Measurements from ENCODE around the gene PITPNB.

Gene PITPNB

DNA sequence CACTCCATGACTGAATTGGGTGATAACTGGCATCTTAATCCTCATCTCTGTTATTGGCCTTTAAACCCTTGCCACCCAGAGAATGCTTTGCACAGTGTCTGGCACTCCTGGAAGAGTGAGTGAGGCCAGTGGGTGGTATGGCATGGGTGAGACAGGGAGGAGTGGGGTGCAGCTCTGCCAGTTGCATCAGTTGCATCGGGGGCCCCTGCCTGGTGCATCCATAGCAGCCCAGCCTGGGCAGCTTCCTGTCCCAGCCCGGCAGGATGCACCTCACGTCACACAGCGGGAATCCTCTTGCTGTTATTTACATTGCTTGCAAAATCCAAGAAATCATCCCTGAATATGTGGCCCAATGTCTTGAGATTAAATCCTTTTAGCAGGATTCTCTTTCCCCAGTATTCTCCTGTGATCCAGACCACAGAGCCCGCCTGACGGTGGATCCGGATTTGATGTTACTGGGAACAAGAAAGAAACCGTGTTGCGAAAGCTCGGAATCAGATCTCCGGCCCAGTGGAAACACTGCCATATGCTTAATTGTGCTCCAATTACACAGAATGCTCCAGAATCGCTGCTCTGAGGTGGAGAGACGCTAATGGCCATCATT lies 79.9 kb downstream of the PITPNB start:
- no peaks in the 10 kb centered on the region for H3K4me1 ChIP-seq (ENCODE audit: control insufficient read depth in 1 of 2, insufficient read depth in 2 of 2, low read length in 2 of 2)
- no peaks in the 10 kb centered on the region for H3K9me3 ChIP-seq (ENCODE audit: control insufficient read depth in 1 of 2, low read length in 2 of 2)
- no peaks in the 10 kb centered on the region for H3K27me3 ChIP-seq (ENCODE audit: control insufficient read depth in 1 of 2, insufficient read depth in 2 of 2, low read length in 2 of 2)
- H3K9ac ChIP-seq (ENCODE audit: low read depth in 1 of 2, low read length in 2 of 2), result no peak overlapping the region
- H3K36me3 ChIP-seq (ENCODE audit: control insufficient read depth in 1 of 2, insufficient read depth in 2 of 2, low read length in 2 of 2), result no peaks in the 10 kb centered on the region
- no peak overlapping the region for H3K4me3 ChIP-seq (ENCODE audit: low read depth in 1 of 2, low read length in 2 of 2)
- H3K27ac ChIP-seq (ENCODE audit: low read depth, low read length), result no peak overlapping the region

DNA sequence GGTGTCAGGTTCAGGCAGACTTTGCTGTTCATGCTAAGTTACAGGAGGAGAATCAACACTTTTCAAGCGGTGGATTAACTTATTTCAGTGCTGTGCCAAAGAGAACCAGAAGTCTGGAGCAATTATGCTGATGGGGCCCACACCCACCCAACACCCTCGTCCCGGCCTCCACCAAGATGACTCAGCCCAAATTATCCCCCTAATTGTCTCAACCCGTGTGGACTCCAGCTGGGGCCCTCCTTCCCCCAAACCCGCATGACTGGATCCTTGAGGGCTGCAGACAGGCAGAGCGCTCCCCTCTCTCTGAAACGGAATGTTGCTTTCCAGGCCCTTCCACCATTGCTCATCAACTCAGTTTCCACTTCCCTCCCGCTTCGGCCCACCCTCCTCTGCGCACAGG lies 82.9 kb downstream of the PITPNB start:
- Histone ChIP-seq H3K4me3 (ENCODE audit: low read depth in 1 of 2, low read length in 2 of 2) (no peak overlapping the region), H3K9ac (ENCODE audit: low read depth in 1 of 2, low read length in 2 of 2) (no peak overlapping the region), H3K27me3 (ENCODE audit: control insufficient read depth in 1 of 2, insufficient read depth in 2 of 2, low read length in 2 of 2) (no peaks in the 10 kb centered on the region), H3K9me3 (ENCODE audit: control insufficient read depth in 1 of 2, low read length in 2 of 2) (no peaks in the 10 kb centered on the region), H3K4me1 (ENCODE audit: control insufficient read depth in 1 of 2, insufficient read depth in 2 of 2, low read length in 2 of 2) (no peaks in the 10 kb centered on the region), H3K27ac (ENCODE audit: low read depth, low read length) (no peak overlapping the region), H3K36me3 (ENCODE audit: control insufficient read depth in 1 of 2, insufficient read depth in 2 of 2, low read length in 2 of 2) (no peaks in the 10 kb centered on the region)

DNA sequence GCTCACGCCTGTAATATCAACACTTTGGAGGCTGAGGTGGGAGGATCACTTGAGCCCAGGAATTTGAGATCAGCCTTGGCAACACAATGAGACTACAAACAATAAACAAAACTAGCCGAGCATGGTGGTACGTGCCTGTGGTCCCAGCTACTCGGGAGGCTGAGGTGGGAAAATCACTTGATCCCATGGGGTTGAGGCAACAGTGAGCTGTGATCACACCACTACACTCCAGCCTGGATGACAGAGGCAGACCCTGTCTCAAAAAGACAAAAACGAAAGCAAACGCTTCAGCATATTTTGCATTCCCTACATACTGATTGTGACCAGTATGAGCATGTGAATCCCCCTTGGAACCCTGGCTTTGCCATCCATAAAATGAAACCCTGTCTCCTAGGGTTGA lies 83.6 kb downstream of the PITPNB start:
- Histone ChIP-seq H3K9me3 (ENCODE audit: control insufficient read depth in 1 of 2, low read length in 2 of 2) (no peaks in the 10 kb centered on the region), H3K36me3 (ENCODE audit: control insufficient read depth in 1 of 2, insufficient read depth in 2 of 2, low read length in 2 of 2) (no peaks in the 10 kb centered on the region), H3K4me3 (ENCODE audit: low read depth in 1 of 2, low read length in 2 of 2) (no peak overlapping the region), H3K9ac (ENCODE audit: low read depth in 1 of 2, low read length in 2 of 2) (no peak overlapping the region), H3K27ac (ENCODE audit: low read depth, low read length) (no peak overlapping the region), H3K27me3 (ENCODE audit: control insufficient read depth in 1 of 2, insufficient read depth in 2 of 2, low read length in 2 of 2) (no peaks in the 10 kb centered on the region), H3K4me1 (ENCODE audit: control insufficient read depth in 1 of 2, insufficient read depth in 2 of 2, low read length in 2 of 2) (no peaks in the 10 kb centered on the region)

GRCh38 chr22:27834364-27835185 lies 84.5 kb downstream of the PITPNB start:
- Histone ChIP-seq H3K9me3 (ENCODE audit: control insufficient read depth in 1 of 2, low read length in 2 of 2) (no peaks in the 10 kb centered on the region), H3K27ac (ENCODE audit: low read depth, low read length) (no peak overlapping the region), H3K4me3 (ENCODE audit: low read depth in 1 of 2, low read length in 2 of 2) (no peak overlapping the region), H3K27me3 (ENCODE audit: control insufficient read depth in 1 of 2, insufficient read depth in 2 of 2, low read length in 2 of 2) (no peaks in the 10 kb centered on the region), H3K4me1 (ENCODE audit: control insufficient read depth in 1 of 2, insufficient read depth in 2 of 2, low read length in 2 of 2) (no peaks in the 10 kb centered on the region), H3K36me3 (ENCODE audit: control insufficient read depth in 1 of 2, insufficient read depth in 2 of 2, low read length in 2 of 2) (no peaks in the 10 kb centered on the region), H3K9ac (ENCODE audit: low read depth in 1 of 2, low read length in 2 of 2) (no peak overlapping the region)

GRCh38 chr22:27833803-27834202 lies 85.3 kb downstream of the PITPNB start:
- H3K9ac ChIP-seq (ENCODE audit: low read depth in 1 of 2, low read length in 2 of 2), result no peak overlapping the region
- no peaks in the 10 kb centered on the region for H3K4me1 ChIP-seq (ENCODE audit: control insufficient read depth in 1 of 2, insufficient read depth in 2 of 2, low read length in 2 of 2)
- H3K36me3 ChIP-seq (ENCODE audit: control insufficient read depth in 1 of 2, insufficient read depth in 2 of 2, low read length in 2 of 2), result no peaks in the 10 kb centered on the region

DNA sequence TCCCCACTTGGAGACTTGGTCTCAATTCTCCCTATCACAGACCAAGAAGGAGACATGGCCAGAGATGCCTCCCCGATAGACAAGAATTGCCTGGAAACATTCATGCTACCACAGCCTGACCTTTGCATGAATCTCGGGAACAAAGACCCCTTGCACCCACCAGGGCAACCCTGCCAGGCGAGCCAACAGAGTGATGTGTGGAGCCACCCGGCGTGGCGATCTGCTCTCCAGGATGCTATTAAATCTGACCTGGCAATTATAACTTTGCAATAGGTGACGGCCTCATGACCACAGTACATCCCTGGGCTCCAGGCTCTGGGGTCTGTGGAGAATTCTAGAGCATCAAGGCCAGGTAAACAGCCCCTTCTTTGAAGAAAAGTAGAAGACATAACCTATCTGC lies 86.5 kb downstream of the PITPNB start:
- Histone ChIP-seq H3K36me3 (ENCODE audit: control insufficient read depth in 1 of 2, insufficient read depth in 2 of 2, low read length in 2 of 2) (no peaks in the 10 kb centered on the region), H3K9ac (ENCODE audit: low read depth in 1 of 2, low read length in 2 of 2) (no peak overlapping the region), H3K27me3 (ENCODE audit: control insufficient read depth in 1 of 2, insufficient read depth in 2 of 2, low read length in 2 of 2) (no peaks in the 10 kb centered on the region), H3K9me3 (ENCODE audit: control insufficient read depth in 1 of 2, low read length in 2 of 2) (no peaks in the 10 kb centered on the region), H3K4me3 (ENCODE audit: low read depth in 1 of 2, low read length in 2 of 2) (no peak overlapping the region), H3K27ac (ENCODE audit: low read depth, low read length) (no peak overlapping the region), H3K4me1 (ENCODE audit: control insufficient read depth in 1 of 2, insufficient read depth in 2 of 2, low read length in 2 of 2) (no peaks in the 10 kb centered on the region)

More at GRCh38 chr22:27833803-27834202, 85.3 kb downstream of the PITPNB start:
- Histone ChIP-seq H3K9me3 (ENCODE audit: control insufficient read depth in 1 of 2, low read length in 2 of 2) (no peaks in the 10 kb centered on the region), H3K27me3 (ENCODE audit: control insufficient read depth in 1 of 2, insufficient read depth in 2 of 2, low read length in 2 of 2) (no peaks in the 10 kb centered on the region), H3K27ac (ENCODE audit: low read depth, low read length) (no peak overlapping the region), H3K4me3 (ENCODE audit: low read depth in 1 of 2, low read length in 2 of 2) (no peak overlapping the region)

- no peaks in the 10 kb centered on the region for H3K4me1 ChIP-seq (ENCODE audit: control insufficient read depth in 1 of 2, insufficient read depth in 2 of 2, low read length in 2 of 2)
- H3K4me3 ChIP-seq (ENCODE audit: low read depth in 1 of 2, low read length in 2 of 2), result no peak overlapping the region
- no peaks in the 10 kb centered on the region for H3K27me3 ChIP-seq (ENCODE audit: control insufficient read depth in 1 of 2, insufficient read depth in 2 of 2, low read length in 2 of 2)
- no peak overlapping the region for H3K27ac ChIP-seq (ENCODE audit: low read depth, low read length)
- H3K9me3 ChIP-seq (ENCODE audit: control insufficient read depth in 1 of 2, low read length in 2 of 2), result no peaks in the 10 kb centered on the region
- H3K36me3 ChIP-seq (ENCODE audit: control insufficient read depth in 1 of 2, insufficient read depth in 2 of 2, low read length in 2 of 2), result no peaks in the 10 kb centered on the region
- no peak overlapping the region for H3K9ac ChIP-seq (ENCODE audit: low read depth in 1 of 2, low read length in 2 of 2)
Measured at GRCh38 chr22:27829620-27830019, 89.4 kb downstream of the PITPNB start.

- H3K9me3 ChIP-seq (ENCODE audit: control insufficient read depth in 1 of 2, low read length in 2 of 2), result no peaks in the 10 kb centered on the region
- H3K27me3 ChIP-seq (ENCODE audit: control insufficient read depth in 1 of 2, insufficient read depth in 2 of 2, low read length in 2 of 2), result no peaks in the 10 kb centered on the region
- H3K36me3 ChIP-seq (ENCODE audit: control insufficient read depth in 1 of 2, insufficient read depth in 2 of 2, low read length in 2 of 2), result no peaks in the 10 kb centered on the region
- H3K27ac ChIP-seq (ENCODE audit: low read depth, low read length), result no peak overlapping the region
- no peaks in the 10 kb centered on the region for H3K4me1 ChIP-seq (ENCODE audit: control insufficient read depth in 1 of 2, insufficient read depth in 2 of 2, low read length in 2 of 2)
- no peak overlapping the region for H3K4me3 ChIP-seq (ENCODE audit: low read depth in 1 of 2, low read length in 2 of 2)
- no peak overlapping the region for H3K9ac ChIP-seq (ENCODE audit: low read depth in 1 of 2, low read length in 2 of 2)
Measured at GRCh38 chr22:27827604-27828587, 91.2 kb downstream of the PITPNB start.

- Histone ChIP-seq H3K9ac (ENCODE audit: low read depth in 1 of 2, low read length in 2 of 2) (no peak overlapping the region), H3K4me3 (ENCODE audit: low read depth in 1 of 2, low read length in 2 of 2) (no peak overlapping the region), H3K27ac (ENCODE audit: low read depth, low read length) (no peak overlapping the region), H3K4me1 (ENCODE audit: control insufficient read depth in 1 of 2, insufficient read depth in 2 of 2, low read length in 2 of 2) (no peaks in the 10 kb centered on the region), H3K36me3 (ENCODE audit: control insufficient read depth in 1 of 2, insufficient read depth in 2 of 2, low read length in 2 of 2) (no peaks in the 10 kb centered on the region), H3K9me3 (ENCODE audit: control insufficient read depth in 1 of 2, low read length in 2 of 2) (no peaks in the 10 kb centered on the region), H3K27me3 (ENCODE audit: control insufficient read depth in 1 of 2, insufficient read depth in 2 of 2, low read length in 2 of 2) (no peaks in the 10 kb centered on the region)
Measured at GRCh38 chr22:27825174-27825573, 93.9 kb downstream of the PITPNB start.

DNA sequence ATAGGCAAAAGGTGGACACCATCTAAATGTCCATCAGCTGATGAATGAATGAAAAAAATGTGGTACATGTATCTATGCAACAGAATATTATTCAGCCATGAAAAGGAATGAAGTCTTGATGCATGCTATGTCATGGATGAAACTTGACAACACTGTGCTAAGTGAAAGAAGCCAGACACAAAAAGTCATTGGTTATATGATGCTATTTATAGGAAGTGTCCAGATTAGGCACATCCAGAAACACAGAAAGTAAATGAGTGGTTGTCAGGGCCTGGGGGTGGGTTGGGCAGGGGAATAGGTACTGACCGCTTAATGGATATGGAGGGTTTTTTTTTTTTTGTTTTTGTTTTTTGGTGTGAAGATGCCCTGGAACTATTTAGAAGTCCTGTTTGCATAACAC lies 95.8 kb downstream of the PITPNB start:
- Histone ChIP-seq H3K9ac (ENCODE audit: low read depth in 1 of 2, low read length in 2 of 2) (no peak overlapping the region), H3K27ac (ENCODE audit: low read depth, low read length) (no peak overlapping the region), H3K27me3 (ENCODE audit: control insufficient read depth in 1 of 2, insufficient read depth in 2 of 2, low read length in 2 of 2) (no peaks in the 10 kb centered on the region), H3K4me3 (ENCODE audit: low read depth in 1 of 2, low read length in 2 of 2) (no peak overlapping the region), H3K9me3 (ENCODE audit: control insufficient read depth in 1 of 2, low read length in 2 of 2) (no peaks in the 10 kb centered on the region), H3K4me1 (ENCODE audit: control insufficient read depth in 1 of 2, insufficient read depth in 2 of 2, low read length in 2 of 2) (no peaks in the 10 kb centered on the region), H3K36me3 (ENCODE audit: control insufficient read depth in 1 of 2, insufficient read depth in 2 of 2, low read length in 2 of 2) (no peaks in the 10 kb centered on the region)
